GM12864 (cell line): Measurements from ENCODE around the gene KRTAP2-4.
"Not testable (repeated sequence)": the region's sequence is repeated elsewhere in the genome, so short reads cannot be mapped to it uniquely, and the experiment has no call there.

Experiments used
- DNase-seq: peaks from one replicate; pipeline ENCODE4 v3.0.0-alpha.2; 2011; ENCODE audit warnings: low read depth
- H3K4me3 ChIP-seq: 2 replicates; pipeline ENCODE4 v1.5.1; 2011; ENCODE audit warnings: mild to moderate bottlenecking, low read depth, low read length, control low read depth
- CTCF ChIP-seq: IDR thresholded peaks from 2 replicates; pipeline ENCODE4 v1.5.1; 2011; ENCODE audit warnings: low read depth, mild to moderate bottlenecking, moderate library complexity, low read length, control low read depth, inconsistent platforms; ENCODE audit errors: missing control alignments

The KRTAP2-4 gene

GRCh38 chr17:41101586-41102259, 36.0 kb upstream of the KRTAP2-4 start, which contains the start of gene KRTAP4-16:
Gene KRTAP4-16, minus strand, starts transcription at chr17:41102209. Its CDS starts 0 bp downstream, at chr17:41102209.
- H3K4me3 ChIP-seq: no peak within 1 kb of the TSS
- no peak for TF ChIP-seq CTCF
- DNase-seq: no peak

GRCh38 chr17:41099682-41100480, 34.2 kb upstream of the KRTAP2-4 start:
- DNase-seq, H3K4me3 ChIP-seq: not testable (repeated sequence)

DNA sequence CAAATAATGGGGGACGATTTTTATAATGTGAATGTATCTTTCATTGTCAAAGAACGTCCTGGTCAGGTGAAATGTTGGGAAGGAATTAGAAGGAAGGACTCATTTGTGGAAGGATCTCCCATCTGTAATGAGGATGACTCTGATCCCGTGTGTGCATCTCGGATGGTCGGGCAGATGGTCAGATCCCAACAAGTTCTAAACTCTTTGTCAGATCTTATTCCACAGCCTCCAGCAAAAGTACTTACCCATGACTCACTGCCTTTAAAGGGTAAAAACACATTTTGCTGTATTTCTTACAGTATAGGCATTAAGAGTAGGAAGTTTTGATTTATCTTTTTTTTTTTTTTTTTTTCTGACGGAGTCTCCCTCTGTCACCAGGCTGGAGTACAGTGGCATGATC, 32.8 kb upstream of the KRTAP2-4 start:
- H3K4me3 ChIP-seq: no peak overlapping the region
- TF ChIP-seq CTCF: no peak
- no peak for DNase-seq

GRCh38 chr17:41098042-41098441, 32.4 kb upstream of the KRTAP2-4 start, which contains the start of gene KRTAP4-8:
Gene KRTAP4-8, minus strand, starts transcription at chr17:41098142. Its CDS starts 58 bp downstream, at chr17:41098084.
- H3K4me3 ChIP-seq: no peak within 1 kb of the TSS
- no peak for TF ChIP-seq CTCF
- DNase-seq: no peak

GRCh38 chr17:41096055-41096454, 30.4 kb upstream of the KRTAP2-4 start:
- no peak for DNase-seq

GRCh38 chr17:41088760-41089352, 23.2 kb upstream of the KRTAP2-4 start:
- DNase-seq, H3K4me3 ChIP-seq: not testable (repeated sequence)

More at GRCh38 chr17:41096055-41096454, 30.4 kb upstream of the KRTAP2-4 start:
- TF ChIP-seq CTCF: no peak
- no peak overlapping the region for H3K4me3 ChIP-seq

DNA sequence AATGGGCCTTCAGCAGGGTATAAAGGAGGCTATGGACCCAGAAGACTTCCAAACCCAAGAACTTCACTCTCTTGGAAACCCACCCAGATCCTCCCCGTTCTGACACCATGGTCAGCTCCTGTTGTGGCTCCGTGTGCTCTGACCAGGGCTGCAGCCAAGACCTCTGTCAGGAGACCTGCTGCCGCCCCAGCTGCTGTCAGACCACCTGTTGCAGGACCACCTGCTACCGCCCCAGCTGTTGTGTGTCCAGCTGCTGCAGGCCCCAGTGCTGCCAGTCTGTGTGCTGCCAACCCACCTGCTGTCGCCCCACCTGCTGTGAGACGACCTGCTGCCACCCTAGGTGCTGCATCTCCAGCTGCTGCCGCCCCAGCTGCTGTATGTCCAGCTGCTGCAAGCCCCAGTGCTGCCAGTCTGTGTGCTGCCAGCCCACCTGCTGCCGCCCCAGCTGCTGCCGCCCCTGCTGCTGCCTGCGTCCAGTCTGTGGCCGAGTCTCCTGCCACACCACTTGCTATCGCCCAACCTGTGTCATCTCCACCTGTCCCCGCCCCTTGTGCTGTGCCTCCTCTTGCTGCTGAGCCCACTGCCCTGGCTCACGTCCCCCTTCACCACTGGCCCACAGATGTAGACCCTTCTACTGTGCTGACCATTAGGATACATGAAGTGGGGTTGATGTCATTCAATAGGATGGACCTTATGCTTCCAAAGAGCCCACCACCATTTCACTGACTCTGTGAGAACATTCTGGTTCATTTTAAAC, 18.6 kb upstream of the KRTAP2-4 start, which contains the start of gene KRTAP4-7:
Gene KRTAP4-7 (plus strand): TSS at position 51 of the 757 bp plus-strand sequence. CDS start 57 bp downstream, at position 108.
- not testable (repeated sequence) for H3K4me3 ChIP-seq, DNase-seq

GRCh38 chr17:41083427-41083826, 17.7 kb upstream of the KRTAP2-4 start:
- not testable (repeated sequence) for DNase-seq

More at GRCh38 chr17:41083427-41083826, 17.7 kb upstream of the KRTAP2-4 start:
- H3K4me3 ChIP-seq: not testable (repeated sequence)
